Stimulated activated CD4-positive, alpha-beta T cell treated with anti-CD3 and anti-CD28 coated beads, Interleukin-4, amount 100 ng/mL, for 48 hours (primary cell): ENCODE data around the gene FKBP11.

Experiments used
- DNase-seq, 2 donors: peaks; one replicate each; pipeline ENCODE4 v3.0.0-alpha.2; 2020; ENCODE audit warnings: low read depth in 2 of 2

Gene FKBP11

DNA sequence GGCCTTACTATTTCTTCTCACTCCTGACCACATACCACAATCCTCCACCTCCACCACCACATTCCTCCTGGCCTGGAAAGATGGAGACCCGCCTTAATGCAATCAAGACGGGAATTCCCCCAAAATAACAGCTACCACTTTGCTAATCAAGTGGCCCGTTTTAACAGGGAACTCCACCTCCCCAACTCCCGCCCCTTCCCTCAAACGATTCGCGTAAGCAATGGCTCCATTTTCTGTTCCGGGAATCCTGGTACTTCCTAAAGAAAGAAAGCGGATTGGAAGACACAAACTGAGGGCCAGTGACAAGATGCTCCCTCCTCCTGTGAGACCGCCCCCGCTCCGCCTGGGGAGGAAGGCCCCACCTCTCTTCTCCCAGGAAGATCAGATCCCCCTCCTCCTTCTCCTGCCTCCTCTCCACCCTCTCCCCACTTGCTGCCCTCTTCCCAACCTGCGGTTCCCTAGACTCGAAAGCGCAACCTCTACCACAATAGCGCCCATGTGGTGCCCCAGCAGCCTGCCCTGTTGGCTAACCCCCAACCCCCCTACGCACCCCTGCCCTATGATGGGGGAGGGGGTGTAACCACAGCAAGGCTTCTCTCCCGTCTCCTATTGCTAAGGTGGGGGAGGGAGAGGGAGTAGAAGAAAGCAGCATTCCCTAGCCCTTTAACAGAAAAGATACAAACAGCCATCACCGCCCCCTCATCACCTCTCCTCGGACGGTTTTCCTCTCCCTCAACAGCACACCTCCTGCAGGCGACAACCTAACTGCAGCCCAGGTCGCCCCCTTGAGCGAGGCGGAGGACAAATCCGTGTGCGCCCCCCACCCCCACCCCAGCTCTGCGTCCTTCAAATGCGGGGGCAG lies 31.2 kb upstream of the FKBP11 start:
- no peak for DNase-seq

DNA sequence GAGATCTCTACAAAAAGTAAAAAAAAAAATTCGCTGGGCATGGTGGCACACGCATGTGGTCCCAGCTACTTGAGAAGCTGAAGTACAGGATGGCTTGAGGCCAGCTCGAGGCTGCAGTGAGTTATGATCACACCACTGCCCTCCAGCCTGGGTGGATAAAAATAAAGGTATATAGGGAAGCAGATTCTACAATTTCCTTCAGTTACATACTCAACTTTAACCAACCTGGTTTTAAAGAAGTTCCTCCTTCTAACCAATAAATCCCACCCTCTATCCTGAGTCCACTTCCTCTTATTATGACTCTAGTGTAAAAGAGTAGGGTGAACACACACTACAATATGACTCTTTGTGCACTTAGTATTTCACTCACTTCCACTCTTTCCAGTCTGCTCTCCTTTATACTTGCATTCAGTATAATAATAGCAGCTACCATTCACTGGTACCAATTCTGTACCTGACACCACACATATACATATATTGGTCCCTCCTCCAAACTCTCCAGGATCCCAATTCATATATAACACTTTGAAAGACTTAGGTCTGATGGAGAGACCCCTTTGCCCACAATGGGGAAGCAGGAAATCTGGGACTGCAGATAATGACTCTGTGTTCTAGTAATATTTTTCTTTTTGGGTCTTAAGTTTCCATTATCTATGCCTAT lies 29.7 kb upstream of the FKBP11 start:
- DNase-seq = no peak

DNA sequence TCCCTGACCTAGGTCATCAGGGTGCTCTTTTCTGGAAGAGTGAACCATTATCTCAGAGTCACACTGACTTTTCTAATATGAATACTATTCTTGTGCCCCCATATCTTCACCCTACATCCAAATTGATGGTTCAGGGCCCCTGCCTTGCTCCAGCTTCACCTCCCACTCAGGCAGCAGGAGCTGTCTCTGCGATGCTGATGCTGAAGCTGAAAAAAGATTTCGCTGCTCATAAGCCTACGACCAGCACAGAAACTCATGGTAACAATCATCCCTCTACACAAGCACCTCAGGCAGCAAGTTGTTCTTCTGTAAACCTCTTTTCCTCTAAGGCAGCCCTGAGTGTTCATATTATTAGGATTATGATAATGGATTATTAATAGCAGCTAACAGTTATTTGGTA lies 28.8 kb upstream of the FKBP11 start:
- no peak for DNase-seq

DNA sequence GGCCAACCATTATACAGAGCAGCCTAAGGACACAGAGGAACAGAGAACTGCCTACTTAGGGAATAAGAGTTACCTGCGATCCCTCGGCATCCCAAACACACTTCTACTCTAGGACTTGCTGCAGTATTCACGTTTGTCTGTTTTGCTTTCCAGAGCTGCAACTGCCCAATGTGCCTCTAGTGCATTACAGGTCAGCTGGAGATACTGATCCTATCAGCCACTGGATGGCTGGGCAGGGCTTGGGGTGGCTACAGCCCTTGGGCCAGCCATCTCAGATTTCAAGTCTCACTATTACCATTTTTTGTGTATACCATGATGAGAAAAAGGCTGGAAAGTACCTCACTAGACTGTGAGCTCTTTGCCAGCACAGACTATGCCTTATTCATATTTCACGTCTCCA lies 27.4 kb upstream of the FKBP11 start:
- no peak for DNase-seq

DNA sequence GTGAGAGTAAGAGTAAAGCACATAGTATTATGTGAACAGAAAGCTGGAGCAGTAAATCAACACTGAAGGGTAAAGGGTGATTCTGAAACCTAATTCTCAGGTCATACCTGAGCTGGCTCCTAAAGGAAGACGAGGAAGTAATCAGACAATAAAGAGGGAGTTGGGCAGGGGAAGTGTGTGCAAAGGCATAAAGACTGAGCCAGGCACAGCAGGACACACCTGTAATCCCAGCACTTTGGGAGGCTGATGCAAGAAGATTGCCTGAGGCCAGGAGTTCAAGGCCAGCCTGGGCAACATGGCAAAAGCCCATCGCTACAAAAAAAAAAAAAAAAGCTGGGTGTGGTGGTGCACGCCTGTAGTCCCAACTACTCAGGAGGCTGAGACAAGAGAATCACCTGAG lies 22.4 kb upstream of the FKBP11 start:
- no peak for DNase-seq

DNA sequence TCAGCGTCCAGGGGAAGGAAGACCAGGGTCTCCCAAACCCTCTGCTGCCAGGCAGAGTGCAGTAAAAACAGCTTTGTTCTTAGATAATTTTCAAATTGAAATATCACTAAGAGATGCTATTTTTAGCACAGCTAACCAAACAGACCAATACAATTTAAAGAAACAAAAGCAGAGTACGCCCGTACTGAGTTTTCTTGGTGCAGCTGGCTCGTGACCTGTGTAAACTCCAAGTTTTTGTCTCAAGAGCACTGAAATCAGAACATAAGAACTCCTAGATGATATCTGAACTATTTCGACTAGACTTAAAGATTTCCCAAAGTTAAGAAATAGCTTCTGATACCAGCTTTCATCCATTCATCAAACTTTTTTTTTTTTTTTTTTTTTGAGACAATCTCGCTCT lies 21.7 kb upstream of the FKBP11 start:
- DNase-seq = no peak

DNA sequence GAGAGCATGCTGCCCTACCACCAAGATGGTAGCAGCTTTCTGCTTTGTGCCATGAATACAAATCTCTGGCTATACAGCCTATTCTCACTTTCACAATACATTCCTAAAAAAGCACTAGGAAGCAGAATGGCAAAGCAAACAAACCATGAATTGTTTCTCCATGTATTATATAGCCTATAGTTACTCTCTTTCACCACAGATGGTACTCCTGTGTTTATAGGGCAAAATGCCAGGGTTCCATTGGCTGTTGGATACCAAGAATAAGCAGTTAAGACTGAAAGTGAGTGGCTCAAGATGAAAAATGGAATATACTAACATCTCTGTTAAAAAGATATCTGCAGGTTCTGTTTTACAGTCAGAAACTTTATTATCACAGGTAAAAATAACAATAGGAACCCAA lies 20.9 kb upstream of the FKBP11 start:
- DNase-seq = no peak

DNA sequence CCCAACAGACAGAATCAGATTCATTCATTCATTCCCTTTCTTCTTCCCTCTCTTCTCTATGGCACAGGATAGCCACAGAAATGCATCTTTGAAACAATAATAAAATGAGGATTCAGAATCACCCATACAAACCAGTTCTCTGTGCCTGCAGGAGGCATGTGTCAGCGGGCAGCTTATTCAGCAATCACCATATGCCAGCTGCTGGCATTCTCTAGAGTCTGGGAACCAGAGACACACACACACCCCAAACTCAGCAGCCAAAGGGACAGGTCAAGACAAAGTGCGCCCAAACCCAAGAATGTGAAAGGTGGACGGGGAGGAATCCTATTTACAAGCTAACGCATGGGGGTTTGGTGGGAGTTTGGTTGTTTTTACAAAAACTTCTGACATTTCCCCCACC lies 17.9 kb upstream of the FKBP11 start:
- DNase-seq = no peak

DNA sequence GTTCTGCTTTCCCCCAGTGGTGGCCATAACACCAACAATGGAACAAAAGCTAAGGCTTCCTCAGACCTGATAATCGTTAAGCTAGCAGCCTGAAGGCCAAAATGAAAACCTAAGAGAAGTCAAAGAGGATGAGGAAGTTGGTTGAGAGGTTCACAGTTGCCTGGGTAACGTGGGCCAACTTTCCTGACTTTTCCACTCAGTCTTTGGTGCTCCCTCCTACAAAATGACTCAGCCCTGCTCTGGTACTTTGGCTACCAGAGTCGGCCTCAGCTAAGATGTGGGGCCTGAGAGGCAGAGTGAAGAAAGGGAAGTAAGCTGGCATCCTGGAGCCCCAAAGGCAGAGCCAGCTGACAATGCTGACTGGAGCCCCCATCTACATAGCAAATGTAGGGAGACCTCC lies 14.9 kb upstream of the FKBP11 start:
- DNase-seq = no peak

DNA sequence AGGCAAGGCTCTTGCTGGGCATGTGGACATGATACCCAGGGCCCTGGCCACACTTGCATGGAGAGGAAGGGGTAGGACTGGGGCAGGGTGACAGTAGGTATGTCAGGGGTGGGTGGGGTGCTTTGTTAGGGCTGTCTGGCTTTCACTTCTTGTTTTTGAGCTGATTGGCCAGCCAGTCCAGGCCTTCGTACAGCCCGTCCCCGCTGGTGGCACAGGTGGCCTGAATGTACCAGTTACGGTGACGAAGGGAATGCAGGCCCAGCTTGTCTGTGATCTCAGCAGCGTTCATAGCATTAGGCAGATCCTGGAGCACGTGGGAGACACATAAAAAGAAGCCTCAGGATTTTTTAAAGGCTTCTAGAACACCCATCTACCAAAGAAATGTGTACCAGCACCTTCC lies 13.5 kb upstream of the FKBP11 start:
- DNase-seq = no peak

DNA sequence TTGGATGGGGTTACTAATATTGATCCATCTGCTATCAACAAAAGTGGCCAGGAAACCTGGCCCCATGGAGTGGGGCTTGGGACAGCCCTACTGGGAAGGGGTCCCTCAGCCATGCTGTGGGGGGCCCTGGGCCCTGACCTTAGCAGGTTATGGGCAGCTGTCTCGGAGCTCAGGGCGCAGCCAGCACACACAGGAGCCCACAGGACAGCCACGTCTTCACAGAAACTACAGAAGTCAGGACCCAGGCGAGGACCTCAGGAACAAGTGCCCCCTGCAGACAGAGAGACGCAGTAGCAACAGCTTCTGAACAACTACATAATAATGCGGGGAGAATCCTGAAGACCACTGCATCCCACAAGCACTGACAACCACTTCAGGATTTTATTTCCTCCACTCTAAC lies 11.9 kb upstream of the FKBP11 start:
- DNase-seq = no peak

DNA sequence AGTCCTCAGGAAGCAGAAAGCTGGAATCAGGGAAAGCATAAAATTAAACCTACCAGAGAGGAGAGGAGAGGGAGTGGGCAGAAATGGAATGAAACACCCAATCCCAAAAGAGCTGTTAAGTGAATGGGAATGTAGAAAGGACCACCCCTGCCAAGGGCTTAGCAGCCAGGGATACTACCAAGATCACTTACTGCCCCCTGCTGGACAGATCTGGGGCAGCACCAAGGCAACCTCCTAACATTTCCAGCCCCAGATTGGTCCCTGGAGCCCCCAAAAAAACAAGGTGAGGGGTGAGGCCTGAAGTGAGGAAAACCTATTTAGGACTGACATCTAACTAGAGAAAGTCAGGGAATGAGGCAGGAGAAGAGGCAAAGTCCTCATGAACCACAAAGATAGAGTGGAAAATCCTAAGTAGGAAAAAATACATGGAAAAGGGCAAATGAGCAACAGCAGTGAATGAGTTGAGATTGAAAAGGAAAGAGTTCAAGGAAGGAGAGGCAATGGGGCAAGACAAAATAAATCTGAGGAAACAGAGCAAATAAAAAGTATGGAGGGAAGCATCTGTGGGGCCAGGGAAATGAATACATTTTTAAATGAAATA lies 11.2 kb upstream of the FKBP11 start:
- peak; percentile 73 to 86 for DNase-seq

DNA sequence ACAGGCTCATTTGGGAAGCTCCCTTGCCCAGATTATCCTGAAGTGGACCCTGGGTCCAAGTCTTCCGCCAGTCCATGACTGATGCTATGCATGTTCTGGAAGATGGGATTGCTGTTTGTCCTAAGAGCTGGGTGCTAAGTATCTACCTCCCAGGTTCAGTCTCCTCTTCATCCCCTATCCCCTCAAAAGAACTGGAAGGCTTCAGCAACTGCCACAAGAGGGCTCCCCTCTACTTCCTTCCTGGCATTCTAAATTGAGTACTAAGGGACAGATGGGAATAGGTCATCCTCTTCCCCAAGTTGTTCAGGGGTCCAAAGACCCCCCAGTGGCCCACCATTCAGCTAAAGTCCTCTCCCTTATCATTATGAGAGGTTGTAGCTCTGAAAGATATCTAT lies 9.0 kb upstream of the FKBP11 start:
- no peak for DNase-seq

DNA sequence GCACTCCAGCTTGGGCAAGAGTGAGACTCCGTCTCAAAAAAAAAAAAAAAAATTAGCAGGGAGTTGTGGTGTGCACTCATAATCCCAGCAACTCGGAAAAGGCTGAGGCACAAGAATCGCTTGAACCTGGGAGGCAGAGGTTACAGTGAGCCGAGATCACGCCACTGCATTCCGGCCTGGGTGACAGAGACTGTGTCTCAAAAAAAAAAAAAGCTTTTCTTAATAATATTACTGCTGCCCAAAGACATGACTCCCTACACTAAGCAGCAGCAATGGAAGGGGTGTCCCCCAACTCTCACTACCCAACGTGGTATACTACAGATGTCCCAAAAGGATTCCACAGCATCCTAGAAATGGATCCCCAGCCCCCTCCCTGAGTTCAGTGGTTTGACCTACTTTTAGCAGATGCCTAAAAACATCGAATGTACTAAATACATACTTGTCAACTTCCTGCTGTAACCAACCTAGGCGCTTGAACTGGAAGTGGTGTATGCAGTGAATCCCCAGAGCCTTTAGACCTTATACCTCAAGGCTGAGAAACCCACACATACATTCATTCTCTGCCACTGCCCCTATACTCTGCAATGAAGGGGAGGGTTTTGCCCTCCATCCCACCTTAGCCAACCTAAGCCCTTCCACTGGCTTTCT lies 8.5 kb upstream of the FKBP11 start:
- DNase-seq = no peak

DNA sequence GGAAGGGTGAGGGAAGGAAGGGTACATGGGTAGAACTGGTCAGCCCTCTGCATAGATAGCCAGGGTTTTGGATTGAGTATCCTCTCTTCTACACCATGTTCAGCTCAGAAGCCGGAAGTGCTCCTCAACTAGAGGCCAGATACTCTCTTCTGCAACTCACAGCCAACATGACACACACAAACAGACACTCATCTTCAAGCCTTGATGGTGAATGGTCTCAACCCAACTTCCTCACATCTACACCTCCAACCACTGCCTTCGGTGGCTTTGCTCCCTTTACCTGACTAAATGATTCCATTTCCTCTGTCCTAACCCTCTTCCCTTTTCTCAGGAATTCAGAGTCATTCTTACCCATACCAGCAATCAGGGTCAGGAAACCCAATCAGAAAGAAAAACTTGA lies 7.6 kb upstream of the FKBP11 start:
- no peak for DNase-seq

DNA sequence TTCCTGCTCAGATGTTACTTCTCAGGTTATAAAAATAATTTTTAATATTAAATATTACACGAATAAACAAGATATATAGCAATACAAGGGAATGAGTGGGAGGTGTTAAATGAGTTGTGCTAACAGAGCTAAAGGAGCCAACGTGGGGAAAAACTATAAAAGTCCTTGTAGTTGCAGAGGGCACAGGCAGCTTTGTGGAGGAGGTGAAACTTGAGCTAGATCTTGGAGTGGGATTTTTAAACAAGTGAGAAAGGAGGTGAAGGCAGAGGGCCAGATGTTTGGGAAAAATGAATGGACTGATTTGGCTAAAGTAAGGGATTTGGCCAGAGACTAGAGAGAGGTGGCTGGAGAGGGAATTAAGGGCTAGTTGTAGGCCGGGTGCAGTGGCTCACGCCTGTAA lies 5.2 kb upstream of the FKBP11 start:
- no peak for DNase-seq

DNA sequence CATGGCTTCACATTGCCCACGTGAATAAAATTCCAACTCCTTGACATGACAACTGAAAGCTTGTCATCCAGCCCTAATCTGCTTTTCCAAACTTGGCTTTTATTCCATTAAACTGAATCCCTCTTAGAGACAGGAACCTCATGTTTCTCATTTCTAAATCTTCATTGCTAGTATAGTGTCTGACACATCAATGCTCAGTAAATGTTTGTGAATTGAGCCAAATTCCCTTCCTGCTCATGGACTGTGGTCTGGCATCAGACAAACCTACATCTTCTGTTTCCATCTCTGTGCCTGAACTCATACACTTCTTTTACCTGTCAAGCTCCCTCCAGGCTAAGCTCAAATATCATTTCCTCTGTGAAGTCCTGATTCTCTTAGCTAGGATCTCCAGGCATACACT lies 4.3 kb upstream of the FKBP11 start:
- DNase-seq = no peak

DNA sequence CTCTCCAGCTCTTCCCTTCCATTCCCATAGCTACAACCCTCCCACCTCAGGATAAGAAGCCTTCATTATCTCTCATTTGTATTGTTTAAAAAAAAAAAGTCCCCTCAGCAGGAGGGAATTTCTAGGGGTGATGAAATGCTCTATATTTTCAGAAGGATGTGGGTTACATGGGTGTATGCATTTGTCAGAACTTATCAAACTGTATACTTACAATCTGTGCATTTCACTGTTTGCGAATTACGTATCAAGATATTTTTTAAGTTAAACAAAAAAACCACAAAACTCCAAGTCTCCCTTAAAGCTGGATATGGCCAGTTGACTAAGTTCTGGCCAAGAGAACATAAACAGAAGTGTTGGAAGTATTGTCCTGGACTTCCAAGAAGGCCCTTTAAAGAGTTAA lies 2.0 kb upstream of the FKBP11 start:
- no peak for DNase-seq

DNA sequence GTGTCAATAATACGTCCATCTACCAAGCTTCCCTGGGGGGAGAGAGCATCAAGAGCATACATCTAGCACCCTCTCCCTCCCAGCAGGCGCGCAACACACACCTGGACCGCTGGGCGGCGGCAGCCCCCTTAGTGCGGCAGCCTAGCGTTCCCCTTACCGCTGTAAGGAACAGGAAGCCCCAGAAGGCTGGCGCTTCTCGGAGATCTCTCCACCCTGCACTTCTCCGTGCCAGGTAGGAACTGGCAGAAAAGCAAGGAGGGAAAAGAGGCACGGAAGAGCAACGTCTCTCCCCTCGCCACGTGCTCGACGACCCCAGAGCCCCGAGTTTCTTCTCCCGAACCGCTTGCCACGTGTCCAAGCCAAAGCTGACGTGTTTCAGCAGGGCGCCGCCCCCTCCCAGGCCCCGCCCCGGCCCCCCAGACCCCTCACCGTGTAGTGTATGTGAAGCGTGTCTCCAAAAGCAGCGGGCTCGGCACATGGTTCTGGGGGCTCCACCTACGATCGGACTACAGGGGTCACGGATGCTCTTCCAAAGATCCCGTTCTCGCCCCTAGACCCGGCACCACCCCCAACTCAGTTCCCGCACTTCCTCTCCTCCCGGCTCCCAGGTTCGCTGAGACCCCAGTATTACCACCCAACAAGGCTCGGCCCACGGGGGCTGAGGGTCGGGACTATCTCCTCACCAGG lies 532 bp downstream of the FKBP11 start:
- DNase-seq = peak; percentile 58 to 60

DNA sequence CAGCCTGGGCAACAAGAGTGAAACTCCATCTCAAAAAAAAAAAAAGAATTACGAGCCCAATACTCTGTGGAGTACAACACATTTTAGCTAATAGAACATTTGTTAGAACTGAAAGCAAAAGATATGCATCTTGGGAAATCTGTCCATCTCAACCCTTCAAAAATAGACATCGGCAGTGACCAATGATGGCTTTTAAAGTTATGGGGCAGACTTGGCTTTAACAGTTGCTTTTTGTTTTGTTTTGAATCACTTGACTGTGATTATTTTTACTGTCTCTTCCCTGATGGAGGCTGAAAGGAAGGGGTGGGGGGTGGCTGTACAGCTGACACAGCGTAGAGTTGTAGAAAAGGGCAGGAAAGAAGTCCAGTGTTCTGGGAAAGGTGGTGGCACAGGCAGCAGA lies 2.2 kb downstream of the FKBP11 start:
- DNase-seq = no peak

DNA sequence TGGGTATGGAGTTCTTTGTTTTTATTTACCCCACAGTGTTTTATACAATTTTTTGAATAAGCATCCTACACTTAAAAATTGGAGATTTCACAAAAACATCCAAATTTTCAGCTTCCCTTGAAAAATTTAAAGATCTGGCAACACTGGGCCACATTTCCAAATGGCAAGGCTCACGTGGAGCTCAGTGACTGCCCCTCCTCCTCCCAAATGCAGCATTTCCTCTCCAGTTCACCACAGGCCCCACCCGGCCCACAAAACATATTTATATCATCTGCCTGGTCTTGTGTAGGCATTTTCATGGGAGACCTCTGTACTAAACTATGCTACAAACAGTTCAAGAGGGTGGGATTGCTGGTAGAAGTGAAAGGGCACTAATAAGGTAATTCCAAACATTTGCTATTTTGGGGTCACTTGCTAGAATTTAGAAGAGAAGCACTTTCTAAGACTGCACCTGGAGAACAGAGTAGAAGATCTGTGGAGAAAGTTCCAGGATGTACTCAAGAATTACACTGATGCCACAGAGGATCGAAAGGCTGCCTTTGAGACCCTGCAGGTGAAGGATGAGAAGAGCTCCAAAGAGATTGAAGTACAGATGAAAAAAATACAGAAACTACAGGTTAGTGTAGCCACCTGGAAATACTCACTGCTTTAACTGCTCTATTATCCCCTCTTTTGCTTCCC lies 7.3 kb downstream of the FKBP11 start:
- DNase-seq = no peak

DNA sequence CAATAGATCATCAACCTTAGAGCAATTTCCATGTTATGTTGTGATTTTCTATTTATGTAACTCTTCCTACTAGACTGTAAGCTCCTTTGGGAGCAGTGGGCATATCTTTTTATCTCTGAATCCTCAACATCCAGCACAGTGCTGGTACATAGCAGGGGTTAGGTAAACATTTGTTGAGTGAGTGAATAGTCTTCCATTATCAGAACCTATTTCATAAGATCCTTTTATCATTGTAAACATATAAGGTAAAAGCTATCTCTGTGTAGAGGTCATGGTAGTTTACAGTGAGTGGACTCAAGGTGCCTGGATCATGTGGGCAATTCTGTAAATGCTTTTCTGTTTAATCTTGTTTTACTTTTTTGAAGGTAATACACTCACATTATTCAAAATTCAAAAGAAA lies 15.1 kb downstream of the FKBP11 start:
- no peak for DNase-seq
